ENCODE results near the gene IFNG.

Gene IFNG

GRCh38 chr12:68166317-68166831, 6.8 kb upstream of the IFNG start:
- DNase-seq: no peak

GRCh38 chr12:68163560-68164081, 4.1 kb upstream of the IFNG start:
- no peak for DNase-seq

DNA sequence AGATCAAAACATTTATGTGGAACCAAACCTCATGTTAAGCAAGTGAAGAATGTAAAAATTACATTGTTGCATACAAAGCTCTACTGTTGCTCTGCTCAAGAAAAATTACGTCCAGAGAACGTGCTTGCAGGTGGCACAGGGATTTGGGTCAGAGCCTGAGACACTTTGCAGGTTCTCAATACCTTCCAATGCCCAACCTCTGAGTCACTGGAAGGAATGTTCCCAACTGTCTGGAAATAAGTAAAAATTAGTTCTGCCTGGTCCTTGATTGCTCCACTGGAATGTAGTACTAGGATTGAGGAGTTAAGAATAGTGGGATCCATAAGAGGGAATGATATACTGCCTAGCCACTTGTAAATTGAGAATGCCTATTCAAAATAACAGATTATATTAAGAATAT, 2.8 kb upstream of the IFNG start:
- no peak for DNase-seq

DNA sequence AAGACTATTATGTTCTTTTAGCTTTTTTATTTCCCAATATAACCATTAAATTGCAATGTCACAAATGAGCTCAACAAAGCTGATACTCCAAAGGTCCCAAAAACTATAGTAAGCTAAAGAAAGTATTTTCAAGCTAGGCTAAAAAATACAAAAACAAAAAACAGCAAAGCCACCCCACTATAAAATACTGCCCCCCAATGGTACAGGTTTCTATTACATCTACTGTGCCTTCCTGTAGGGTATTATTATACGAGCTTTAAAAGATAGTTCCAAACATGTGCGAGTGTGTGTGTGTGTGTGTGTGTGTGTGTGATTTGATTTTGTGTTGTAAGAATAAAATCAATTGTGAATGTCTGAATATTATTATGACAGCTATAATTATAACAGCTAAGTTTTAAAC, 1.1 kb downstream of the IFNG start:
- DNase-seq: peak; percentile 54

DNA sequence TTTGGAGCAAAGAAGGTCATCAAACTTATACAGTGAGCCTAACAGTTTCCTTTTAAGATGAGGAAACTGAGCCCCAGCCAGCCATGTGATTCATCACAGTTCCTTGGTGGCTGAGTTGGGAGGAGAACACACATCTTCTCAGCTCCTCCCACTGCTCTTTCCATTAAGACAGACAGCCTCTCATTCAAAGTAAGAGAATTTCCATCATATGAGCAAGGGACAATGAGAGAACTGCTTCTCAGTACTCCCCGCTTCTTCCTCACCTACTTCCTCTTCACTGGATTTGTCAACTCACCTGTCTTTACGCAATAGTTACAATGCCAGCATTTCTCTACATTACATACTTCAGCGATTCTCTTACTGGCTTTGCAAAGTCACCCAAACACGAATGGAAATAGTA, 2.2 kb downstream of the IFNG start:
- DNase-seq: no peak

- no peak for DNase-seq
These were observed 2.9 kb downstream of the IFNG start for GRCh38 chr12:68156636-68157035.

- DNase-seq: peak; percentile 24
These were observed 4.8 kb downstream of the IFNG start for GRCh38 chr12:68154779-68155178.

DNA sequence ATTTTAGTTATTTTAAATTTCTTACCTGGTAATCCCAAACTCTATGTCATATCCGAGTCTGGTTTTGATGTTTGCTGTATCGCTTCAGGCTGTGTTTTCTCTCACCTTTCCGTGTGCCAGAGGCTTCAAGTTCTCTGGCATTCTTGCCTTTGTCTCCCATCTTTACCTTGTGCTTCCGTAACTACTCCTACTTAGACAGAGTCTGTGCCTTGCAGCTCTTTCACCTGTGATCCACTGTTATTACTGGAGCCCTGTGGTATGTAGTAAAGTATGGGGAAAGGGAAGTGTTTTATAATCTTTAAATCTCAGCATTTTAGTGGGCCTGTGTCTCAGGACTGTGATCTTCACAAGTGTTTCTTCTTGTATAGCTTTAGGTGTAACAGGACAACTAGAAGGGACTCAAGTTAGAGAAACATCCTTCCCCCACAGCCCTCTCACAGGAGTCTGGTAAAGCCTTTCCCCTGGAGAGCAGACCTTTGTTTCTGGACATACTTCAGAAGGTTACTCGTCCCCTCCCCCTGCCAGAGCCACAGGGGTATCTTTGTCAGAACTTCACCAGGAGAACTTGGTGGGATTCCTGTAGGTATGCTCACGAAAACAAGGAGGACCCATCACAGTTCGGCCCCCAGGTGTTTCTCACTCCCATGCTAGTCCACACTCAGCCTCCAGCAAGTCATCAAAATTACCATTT, 11.1 kb downstream of the IFNG start:
- no peak for DNase-seq

- peak; percentile 88 for DNase-seq
These were observed 19.0 kb downstream of the IFNG start for GRCh38 chr12:68140556-68140955.

DNA sequence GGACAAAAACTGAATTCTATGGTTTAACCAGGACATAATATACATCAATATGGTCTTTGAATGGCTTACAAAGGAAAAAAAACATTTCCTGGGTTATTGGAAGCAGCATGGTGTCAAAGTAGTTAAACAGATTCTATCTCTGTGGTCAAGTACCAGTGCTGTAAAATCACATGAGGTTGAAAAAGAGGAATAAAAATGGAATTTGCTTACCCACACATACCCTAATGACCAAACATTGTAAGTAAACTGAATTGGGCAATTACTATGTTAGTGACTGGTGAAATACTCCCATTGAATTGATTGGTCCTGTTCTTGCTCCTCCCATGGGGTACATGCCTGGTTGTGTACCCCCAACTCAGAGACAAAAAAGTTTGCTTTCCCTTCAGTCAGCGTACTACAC, 19.6 kb downstream of the IFNG start:
- DNase-seq: peak; percentile 18

DNA sequence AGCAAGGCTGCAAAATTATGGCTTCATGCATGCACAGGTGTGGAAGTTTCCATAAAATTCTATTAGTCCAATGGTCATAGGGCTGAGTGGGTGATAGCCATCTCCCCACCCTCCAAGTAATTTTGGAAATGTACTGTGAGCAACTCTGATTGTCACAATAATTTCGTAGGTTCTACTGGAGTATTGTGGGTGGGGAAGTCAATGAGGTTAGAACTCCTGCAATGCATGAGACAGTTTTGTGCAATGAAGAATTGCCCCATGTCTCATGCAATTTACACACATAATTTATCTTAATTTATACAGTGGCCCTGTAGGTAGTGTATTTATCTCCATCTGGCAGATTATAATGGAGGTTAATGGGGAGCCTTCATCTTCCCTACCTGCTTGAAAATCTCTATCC, 20.5 kb downstream of the IFNG start:
- peak; percentile 68 for DNase-seq

DNA sequence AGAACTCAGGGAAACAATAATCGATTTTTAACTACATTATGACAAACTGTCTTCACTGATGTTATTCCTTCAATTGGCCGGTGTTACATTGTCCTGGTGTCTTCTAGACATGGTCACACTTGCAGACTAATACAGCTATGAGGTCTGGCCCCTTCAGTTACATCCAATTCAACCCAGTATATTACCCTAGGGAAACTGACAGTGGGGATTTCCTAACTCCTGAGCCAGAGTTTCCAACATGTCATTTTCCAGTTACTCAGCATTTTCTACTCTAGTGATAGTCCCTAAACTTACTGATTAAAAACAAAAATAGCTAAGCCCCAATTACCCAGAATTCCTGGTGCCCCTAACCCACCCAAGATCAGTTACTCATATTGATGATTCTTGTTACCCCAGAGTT, 21.1 kb downstream of the IFNG start:
- no peak for DNase-seq

DNA sequence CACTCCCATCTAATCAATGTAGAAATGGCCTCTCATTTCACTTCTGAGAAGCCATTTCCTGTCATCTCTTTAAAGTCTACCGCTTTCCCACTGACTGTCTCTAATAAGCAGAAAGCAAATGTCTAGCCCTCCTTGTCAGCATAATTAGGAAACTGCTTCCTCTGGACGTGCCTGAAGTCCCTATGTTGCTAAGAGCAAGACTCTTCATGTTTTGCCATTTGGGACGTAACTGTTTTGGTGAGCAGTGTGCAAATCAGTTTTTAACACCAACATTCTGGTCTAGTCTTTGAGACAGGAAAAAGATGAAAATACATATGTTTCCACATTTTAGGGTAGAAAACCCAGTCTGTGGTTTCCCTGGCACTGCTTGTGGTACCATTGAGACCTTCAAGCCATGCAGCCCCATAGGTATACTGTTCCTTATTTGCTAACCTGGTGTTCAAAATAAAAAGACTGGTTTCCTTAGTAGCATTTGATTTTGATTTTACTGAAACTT, 22.2 kb downstream of the IFNG start:
- no peak for DNase-seq

GRCh38 chr12:68135520-68135919, 24.0 kb downstream of the IFNG start:
- DNase-seq: no peak

DNA sequence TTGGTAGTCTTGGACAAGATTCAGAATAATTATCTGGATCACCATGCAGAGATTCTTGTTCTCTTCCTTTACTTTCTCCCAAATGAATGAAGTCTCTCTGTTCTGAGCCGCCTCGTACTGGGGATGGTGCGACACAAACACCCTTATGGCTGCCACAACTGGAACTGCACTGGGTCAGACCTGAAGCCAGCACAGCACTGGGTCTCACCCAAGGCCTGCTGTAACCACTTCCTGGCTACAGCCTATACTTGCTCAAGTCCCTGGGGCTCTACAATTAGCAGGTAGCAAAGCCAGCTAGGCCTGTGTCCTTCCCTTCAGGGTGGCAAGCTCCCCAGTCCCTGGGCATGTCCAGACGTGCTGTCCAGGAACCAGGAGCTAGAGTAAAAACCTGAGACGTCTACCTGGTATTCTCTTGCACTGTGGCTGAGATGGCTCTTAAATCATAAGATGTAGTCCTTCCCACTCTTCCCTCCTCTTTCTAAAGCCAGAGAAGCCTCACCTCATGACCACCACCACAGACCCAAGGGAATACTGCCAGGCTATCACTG, 27.6 kb downstream of the IFNG start:
- DNase-seq: peak; percentile 7

DNA sequence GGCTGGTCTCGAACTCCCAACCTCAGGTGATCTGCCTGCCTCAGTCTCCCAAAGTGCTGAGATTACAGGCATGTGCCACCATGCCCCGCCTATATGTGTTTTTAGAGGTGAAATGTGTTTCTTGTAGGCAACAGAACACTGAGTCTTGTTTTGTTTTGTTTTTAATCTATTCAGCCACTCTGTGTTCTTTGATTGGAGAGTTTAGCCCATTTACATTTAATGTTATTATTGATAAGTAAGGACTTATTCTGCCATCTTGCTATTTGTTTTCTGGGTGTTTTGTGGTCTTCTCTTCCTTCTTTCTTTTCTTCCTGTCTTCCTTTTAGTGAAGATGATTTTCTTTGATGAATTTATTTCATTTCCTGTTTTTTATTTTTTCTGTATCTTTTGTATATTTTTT, 29.6 kb downstream of the IFNG start:
- no peak for DNase-seq

GRCh38 chr12:68122236-68122920, 37.2 kb downstream of the IFNG start:
- DNase-seq: no peak

GRCh38 chr12:68121143-68121542, 38.4 kb downstream of the IFNG start:
- DNase-seq: no peak

GRCh38 chr12:68119724-68120211, 39.8 kb downstream of the IFNG start:
- peak; percentile 85 for DNase-seq

- peak; percentile 14 for DNase-seq
These were observed 40.3 kb downstream of the IFNG start for GRCh38 chr12:68119250-68119649.

GRCh38 chr12:68118096-68118755, 41.3 kb downstream of the IFNG start:
- DNase-seq: no peak

- DNase-seq: no peak
These were observed 41.9 kb downstream of the IFNG start for GRCh38 chr12:68117661-68118060.

GRCh38 chr12:68115281-68115680, 44.3 kb downstream of the IFNG start:
- DNase-seq: no peak

All from NCI-H69 (cell line).